Fibroblast of lung (primary cell): Measurements from ENCODE around the gene ASTL. TPM values are rescaled to one million over a fixed set of nuclear protein-coding genes. Genes with fewer than 3 reads are reported as not detected.

Experiments used
- DNase-seq, 2 donors: peaks; one replicate each; pipeline versions ENCODE4 v3.0.0 to v3.0.0-alpha.2; 2010; ENCODE audit warnings: low read depth in 2 of 2
- H2AFZ ChIP-seq: 2 replicates; pipeline ENCODE4 v1.5.1; 2012; ENCODE audit warnings: low read length, control low read depth, inconsistent platforms
- H3K27ac ChIP-seq: 2 replicates; pipeline ENCODE4 v1.5.1; 2011; ENCODE audit warnings: low read length, control low read depth; ENCODE audit not compliant: insufficient read depth
- H3K27me3 ChIP-seq: 2 replicates; pipeline ENCODE4 v1.5.1; 2011; ENCODE audit warnings: mild to moderate bottlenecking, low read length; ENCODE audit not compliant: control insufficient read depth, insufficient read depth
- H3K36me3 ChIP-seq: 2 replicates; pipeline ENCODE4 v1.5.1; 2011; ENCODE audit warnings: low read length; ENCODE audit not compliant: control insufficient read depth, insufficient read depth
- H3K4me1 ChIP-seq: 2 replicates; pipeline ENCODE4 v1.5.1; 2011; ENCODE audit warnings: low read length; ENCODE audit not compliant: control insufficient read depth, insufficient read depth; ENCODE audit errors: extremely low read depth
- H3K4me2 ChIP-seq: 2 replicates; pipeline ENCODE4 v1.5.1; 2011; ENCODE audit warnings: low read length, control low read depth; ENCODE audit not compliant: insufficient read depth; ENCODE audit errors: extremely low read depth
- H3K4me3 ChIP-seq, 4 experiments: fragments of 200-600 bp in 1 of 4; sonication (generic) in 1 of 4; replicated peaks in 1 of 4; 2 replicates each; pipeline ENCODE4 v1.5.1; 2011 to 2016; ENCODE audit warnings: low read length in 4 of 4, low read depth in 3 of 4, mild to moderate bottlenecking in 3 of 4, control low read depth in 2 of 4, inconsistent platforms in 1 of 4, mixed read lengths in 1 of 4; ENCODE audit not compliant: insufficient read depth in 1 of 4; ENCODE audit errors: control extremely low read depth in 1 of 4
- H3K79me2 ChIP-seq: 2 replicates; pipeline ENCODE4 v1.5.1; 2012; ENCODE audit warnings: mild to moderate bottlenecking, low read length, inconsistent platforms; ENCODE audit not compliant: control insufficient read depth, insufficient read depth
- H3K9ac ChIP-seq: 2 replicates; pipeline ENCODE4 v1.5.1; 2011; ENCODE audit warnings: mild to moderate bottlenecking, low read length, control low read depth; ENCODE audit not compliant: insufficient read depth
- H3K9me3 ChIP-seq: 2 replicates; pipeline ENCODE4 v1.5.1; 2012; ENCODE audit warnings: low read depth, low read length; ENCODE audit not compliant: control insufficient read depth, insufficient read depth
- H4K20me1 ChIP-seq: 2 replicates; pipeline ENCODE4 v1.5.1; 2011; ENCODE audit warnings: low read length; ENCODE audit not compliant: control insufficient read depth, insufficient read depth; ENCODE audit errors: extremely low read depth
- EZH2 ChIP-seq: IDR thresholded peaks from 2 replicates; pipeline ENCODE4 v1.5.1; 2012; ENCODE audit warnings: low read length, control low read depth, mild to moderate bottlenecking; ENCODE audit errors: missing control alignments
- polyA plus RNA-seq, 2 donors: library from polyadenylated mRNA; depleted of rRNA in 1 of 2; stranded (reverse) in 1 of 2; unstranded in 1 of 2; fragments of >200 nt; gene quantifications; 2 replicates each; pipeline ENCODE4 v1.2.1, GENCODE V29; 2011 to 2012; ENCODE audit warnings: missing spikeins in 1 of 2
- total RNA-seq: library from RNA; depleted of rRNA; stranded (reverse); fragments of >200 nt; gene quantifications from 2 replicates; pipeline ENCODE4 v1.2.1, GENCODE V29; 2014
- TF ChIP-seq, protein P1 (sequence below), 2 donors: IDR thresholded peaks in 1 of 2; conservative IDR thresholded peaks in 1 of 2; 1 replicate in 1 of 2; 2 replicates in 1 of 2; pipeline ENCODE4 v1.5.1; 2011 to 2012; ENCODE audit warnings: low read length in 2 of 2, control low read depth in 1 of 2, inconsistent platforms in 1 of 2, low read depth in 1 of 2, mild to moderate bottlenecking in 1 of 2

Gene ASTL
- total and polyA plus RNA-seq, 2 donors (not counting 1 experiment from before 2014, with no cell fraction given) = not detected

- no peaks in the 10 kb centered on the region for H3K4me1 ChIP-seq
- no peaks in the 10 kb centered on the region for H3K79me2 ChIP-seq
- TF ChIP-seq, protein P1, sequence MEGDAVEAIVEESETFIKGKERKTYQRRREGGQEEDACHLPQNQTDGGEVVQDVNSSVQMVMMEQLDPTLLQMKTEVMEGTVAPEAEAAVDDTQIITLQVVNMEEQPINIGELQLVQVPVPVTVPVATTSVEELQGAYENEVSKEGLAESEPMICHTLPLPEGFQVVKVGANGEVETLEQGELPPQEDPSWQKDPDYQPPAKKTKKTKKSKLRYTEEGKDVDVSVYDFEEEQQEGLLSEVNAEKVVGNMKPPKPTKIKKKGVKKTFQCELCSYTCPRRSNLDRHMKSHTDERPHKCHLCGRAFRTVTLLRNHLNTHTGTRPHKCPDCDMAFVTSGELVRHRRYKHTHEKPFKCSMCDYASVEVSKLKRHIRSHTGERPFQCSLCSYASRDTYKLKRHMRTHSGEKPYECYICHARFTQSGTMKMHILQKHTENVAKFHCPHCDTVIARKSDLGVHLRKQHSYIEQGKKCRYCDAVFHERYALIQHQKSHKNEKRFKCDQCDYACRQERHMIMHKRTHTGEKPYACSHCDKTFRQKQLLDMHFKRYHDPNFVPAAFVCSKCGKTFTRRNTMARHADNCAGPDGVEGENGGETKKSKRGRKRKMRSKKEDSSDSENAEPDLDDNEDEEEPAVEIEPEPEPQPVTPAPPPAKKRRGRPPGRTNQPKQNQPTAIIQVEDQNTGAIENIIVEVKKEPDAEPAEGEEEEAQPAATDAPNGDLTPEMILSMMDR (conservative IDR thresholded peaks at IDR 0.05 in 1 of 2, IDR thresholded peaks at IDR 0.05 in 1 of 2; ENCODE audit: low read depth in 1 of 2, low read length in 2 of 2) = no peak
- TF ChIP-seq EZH2 = no peak
- H3K4me2 ChIP-seq = no peak overlapping the region
- H3K9ac ChIP-seq = no peak overlapping the region
- no peak overlapping the region for H3K27ac ChIP-seq
- H3K27me3 ChIP-seq = peaks cover 2% of the 10 kb centered on the region
- no peak overlapping the region for H2AFZ ChIP-seq
- no peak for DNase-seq
- no peaks in the 10 kb centered on the region for H4K20me1 ChIP-seq
- H3K4me3 ChIP-seq = no peak overlapping the region
- no peaks in the 10 kb centered on the region for H3K9me3 ChIP-seq
- H3K36me3 ChIP-seq = no peaks in the 10 kb centered on the region
Measured at GRCh38 chr2:96100893-96101304, 37.4 kb downstream of the ASTL start.

DNA sequence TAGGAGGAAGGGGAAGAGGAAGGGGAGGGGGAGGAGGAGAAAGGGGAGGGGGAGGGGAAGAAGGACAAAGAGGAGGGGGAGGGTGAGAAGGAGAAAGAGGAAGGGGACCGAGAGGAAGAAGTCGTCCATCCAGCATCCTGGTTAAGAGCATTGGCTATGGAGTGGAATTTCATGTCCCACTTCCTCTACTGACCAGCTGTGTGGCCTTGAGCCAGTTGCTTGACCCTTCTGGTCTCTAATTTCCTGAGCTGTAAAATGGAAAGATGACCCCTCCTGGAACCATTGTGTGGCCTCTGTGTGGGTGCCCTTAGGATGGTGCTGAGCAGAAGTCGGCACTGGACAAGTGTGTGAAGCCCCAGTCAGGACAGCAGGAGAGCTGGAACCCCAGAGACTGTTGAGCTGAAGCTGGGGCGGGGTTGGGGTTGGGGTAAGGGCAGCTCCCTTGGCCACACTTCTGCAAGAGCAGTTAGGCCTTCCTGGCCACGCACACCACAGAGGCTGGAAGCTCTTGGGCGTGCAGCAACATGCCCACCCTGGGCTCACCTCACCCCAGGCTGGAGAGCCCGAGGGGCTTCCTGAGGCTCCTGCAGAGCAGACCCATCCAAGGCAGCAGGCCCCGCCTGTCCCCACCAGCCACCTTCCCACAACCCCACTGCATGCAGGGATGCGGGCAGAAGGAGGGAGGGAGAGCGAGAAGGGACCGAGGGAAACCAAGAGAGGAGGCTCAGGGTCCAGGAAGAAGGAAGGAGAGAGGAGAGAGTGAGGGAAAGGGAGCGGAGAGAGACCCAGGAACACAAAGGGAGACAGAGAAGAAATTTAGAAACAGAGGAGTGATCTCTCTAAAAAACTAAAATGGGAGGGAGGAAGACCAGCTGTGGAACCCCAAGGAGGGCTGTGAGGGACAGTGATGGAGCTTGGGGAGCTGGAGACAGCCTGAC is 38.2 kb downstream of the ASTL start:
- H3K4me2 ChIP-seq = no peak overlapping the region
- no peak overlapping the region for H3K9ac ChIP-seq
- H3K4me1 ChIP-seq = no peaks in the 10 kb centered on the region
- H3K27me3 ChIP-seq = peaks cover 2% of the 10 kb centered on the region
- TF ChIP-seq EZH2 = no peak
- TF ChIP-seq, protein P1 (conservative IDR thresholded peaks at IDR 0.05 in 1 of 2, IDR thresholded peaks at IDR 0.05 in 1 of 2; ENCODE audit: low read depth in 1 of 2, low read length in 2 of 2) = no peak
- no peaks in the 10 kb centered on the region for H3K79me2 ChIP-seq
- H3K4me3 ChIP-seq = no peak overlapping the region
- no peak overlapping the region for H3K27ac ChIP-seq
- H3K36me3 ChIP-seq = no peaks in the 10 kb centered on the region
- no peak for DNase-seq
- H2AFZ ChIP-seq = no peak overlapping the region
- H4K20me1 ChIP-seq = no peaks in the 10 kb centered on the region
- no peaks in the 10 kb centered on the region for H3K9me3 ChIP-seq

GRCh38 chr2:96098900-96099590 is 39.3 kb downstream of the ASTL start:
- TF ChIP-seq EZH2 = no peak
- TF ChIP-seq, protein P1 (conservative IDR thresholded peaks at IDR 0.05 in 1 of 2, IDR thresholded peaks at IDR 0.05 in 1 of 2; ENCODE audit: low read depth in 1 of 2, low read length in 2 of 2) = no peak
- no peak overlapping the region for H3K4me2 ChIP-seq
- no peaks in the 10 kb centered on the region for H3K79me2 ChIP-seq
- no peak for DNase-seq
- no peaks in the 10 kb centered on the region for H4K20me1 ChIP-seq
- H3K4me3 ChIP-seq = no peak overlapping the region
- no peaks in the 10 kb centered on the region for H3K4me1 ChIP-seq
- H3K9me3 ChIP-seq = no peaks in the 10 kb centered on the region
- H2AFZ ChIP-seq = no peak overlapping the region
- H3K27me3 ChIP-seq = peaks cover 2% of the 10 kb centered on the region
- H3K9ac ChIP-seq = no peak overlapping the region
- H3K27ac ChIP-seq = no peak overlapping the region
- no peaks in the 10 kb centered on the region for H3K36me3 ChIP-seq
